A673 (cell line): Measurements from ENCODE around the gene C2CD3. TPM values are rescaled to one million over a fixed set of nuclear protein-coding genes. Genes with fewer than 3 reads are reported as not detected.
A peak's percentile ranks its signal among the peaks of the same experiment; 100 is the strongest.
"Not testable (repeated sequence)": the region's sequence is repeated elsewhere in the genome, so short reads cannot be mapped to it uniquely, and the experiment has no call there.

Experiments
- BruUV-seq: library from RNA; stranded (reverse); fragments of 400-500 nt; replicated peaks from 2 replicates; lab custom pipeline; 2021; lab: Mats Ljungman, UMichigan
- CTCF ChIA-PET: fragments of 300-600 bp; sonication (Branson Sonifier 250); formaldehyde crosslinking; loops from one replicate; lab custom pipeline; 2022; ENCODE audit warnings: antibody characterized with exemption; lab: Charles Lee
- POLR2A ChIA-PET: fragments of 300-600 bp; sonication (Branson Sonifier 250); formaldehyde crosslinking; loops from one replicate; lab custom pipeline; 2022; ENCODE audit warnings: antibody characterized with exemption; ENCODE audit not compliant: low non-redundant PET; lab: Charles Lee
- DNase-seq: peaks from one replicate; pipeline ENCODE4 v3.0.0-alpha.2; 2015; ENCODE audit warnings: low spot score
- H3K27ac ChIP-seq: fragments of 200-600 bp; sonication (generic); 2 replicates; pipeline ENCODE4 v1.5.1; 2016; ENCODE audit warnings: mixed run types, low read depth, mild to moderate bottlenecking, mixed read lengths, antibody characterized with exemption, low read length; ENCODE audit not compliant: poor library complexity, severe bottlenecking
- H3K27me3 ChIP-seq: fragments of 200-600 bp; sonication (generic); replicated peaks from 2 replicates; pipeline ENCODE4 v1.6.1; 2017; ENCODE audit warnings: mixed run types, low read depth, mild to moderate bottlenecking, mixed read lengths, antibody characterized with exemption, low read length; ENCODE audit not compliant: insufficient read depth, poor library complexity
- H3K36me3 ChIP-seq: fragments of 200-600 bp; sonication (generic); 2 replicates; pipeline ENCODE4 v1.6.1; 2016; ENCODE audit warnings: mixed run types, mild to moderate bottlenecking, mixed read lengths, antibody characterized with exemption, low read length; ENCODE audit not compliant: insufficient read depth, poor library complexity, severe bottlenecking
- H3K4me1 ChIP-seq: fragments of 200-600 bp; sonication (generic); 2 replicates; pipeline ENCODE4 v1.6.1; 2017; ENCODE audit warnings: mixed run types, mild to moderate bottlenecking, mixed read lengths, antibody characterized with exemption, low read length; ENCODE audit not compliant: insufficient read depth, poor library complexity, severe bottlenecking
- H3K4me3 ChIP-seq: fragments of 200-600 bp; sonication (generic); 2 replicates; pipeline ENCODE4 v1.5.1; 2016; ENCODE audit warnings: low read depth, mixed run types, mild to moderate bottlenecking, mixed read lengths, low read length; ENCODE audit not compliant: poor library complexity, severe bottlenecking
- H3K9me3 ChIP-seq: fragments of 200-600 bp; sonication (generic); 2 replicates; pipeline ENCODE4 v1.6.1; 2016; ENCODE audit warnings: mixed run types, low read depth, mild to moderate bottlenecking, mixed read lengths, antibody characterized with exemption, low read length; ENCODE audit not compliant: poor library complexity, severe bottlenecking
- CTCF ChIP-seq: fragments of 300-800, 200-600 bp; sonication (generic); conservative IDR thresholded peaks from 2 replicates; pipeline ENCODE4 v1.5.1; 2017; ENCODE audit warnings: low read depth, mild to moderate bottlenecking, antibody characterized with exemption, low read length, moderate library complexity, mixed read lengths
- EZH2 ChIP-seq: fragments of 200-600 bp; sonication (generic); IDR thresholded peaks from 2 replicates; pipeline ENCODE4 v1.6.1; 2017; ENCODE audit warnings: borderline replicate concordance, low read depth, mild to moderate bottlenecking, mixed read lengths, antibody characterized with exemption, low read length; ENCODE audit not compliant: poor library complexity, severe bottlenecking
- intact Hi-C: fragments of 100-400 bp; cut with micrococcal nuclease; formaldehyde crosslinking; loops from one replicate; pipeline ENCODE4 v1.10.0; 2022; ENCODE audit not compliant: unreplicated experiment
- total RNA-seq: library from RNA; stranded (reverse); gene quantifications from 2 replicates; pipeline ENCODE4 v1.2.3, GENCODE V29; 2021

Gene C2CD3
- total RNA-seq, 1 experiment from 2014 or later = 49.1 TPM

GRCh38 chr11:74070723-74071492 is 99.9 kb downstream of the C2CD3 start:
- ChIA-PET POLR2A (interaction anchor here (0.6 kb wide), 1 partner anchor 475 kb away, joined by 6 read pairs; no protein-coding TSS in a partner anchor), CTCF (no interaction called here)
- Histone ChIP-seq H3K4me3 (no peak overlapping the region), H3K36me3 (peaks cover 18% of the 10 kb centered on the region), H3K4me1 (no peaks in the 10 kb centered on the region), H3K27me3 (no peaks in the 10 kb centered on the region), H3K27ac (no peak overlapping the region), H3K9me3 (no peaks in the 10 kb centered on the region)
- peak; percentile 10 for DNase-seq
- TF ChIP-seq EZH2 = no peak
- TF ChIP-seq CTCF = no peak
- intact Hi-C loops = no loop called here
- BruUV-seq = no TSS peak

GRCh38 chr11:74069146-74070046 is 101.4 kb downstream of the C2CD3 start:
- no peaks in the 10 kb centered on the region for H3K9me3 ChIP-seq
- H3K27me3 ChIP-seq = no peaks in the 10 kb centered on the region
- POLR2A ChIA-PET = no interaction called here
- no peak for DNase-seq
- intact Hi-C loops = no loop called here
- CTCF ChIA-PET = no interaction called here
- H3K4me1 ChIP-seq = no peaks in the 10 kb centered on the region
- TF ChIP-seq EZH2 = no peak
- TF ChIP-seq CTCF = no peak
- peaks cover 18% of the 10 kb centered on the region for H3K36me3 ChIP-seq
- H3K4me3 ChIP-seq = no peak overlapping the region
- BruUV-seq = no TSS peak
- no peak overlapping the region for H3K27ac ChIP-seq

GRCh38 chr11:74066663-74067062 is 104.1 kb downstream of the C2CD3 start:
- H3K27ac ChIP-seq, H3K27me3 ChIP-seq, intact Hi-C loops, CTCF ChIA-PET, H3K36me3 ChIP-seq, POLR2A ChIA-PET, DNase-seq, BruUV-seq, H3K9me3 ChIP-seq, H3K4me1 ChIP-seq, H3K4me3 ChIP-seq: not testable (repeated sequence)

- not testable (repeated sequence) for BruUV-seq
These were observed 105.3 kb downstream of the C2CD3 start for GRCh38 chr11:74065534-74065933.

GRCh38 chr11:74063628-74064027 is 107.2 kb downstream of the C2CD3 start:
- CTCF ChIA-PET, intact Hi-C loops, H3K27me3 ChIP-seq: not testable (repeated sequence)

More at GRCh38 chr11:74065534-74065933, 105.3 kb downstream of the C2CD3 start:
- H3K9me3 ChIP-seq, H3K36me3 ChIP-seq, CTCF ChIA-PET, H3K27ac ChIP-seq, H3K4me3 ChIP-seq, intact Hi-C loops, H3K27me3 ChIP-seq, DNase-seq, H3K4me1 ChIP-seq, POLR2A ChIA-PET: not testable (repeated sequence)

More at GRCh38 chr11:74063628-74064027, 107.2 kb downstream of the C2CD3 start:
- H3K9me3 ChIP-seq, H3K4me3 ChIP-seq, DNase-seq, H3K4me1 ChIP-seq, H3K27ac ChIP-seq, BruUV-seq, H3K36me3 ChIP-seq: not testable (repeated sequence)
- POLR2A ChIA-PET = interaction anchor here (0.6 kb wide), 1 partner anchor 42 kb away, joined by 3 read pairs; no protein-coding TSS in a partner anchor
